COLO829 (cell line): Measurements from ENCODE around the gene ZNF518B.

Experiments used
- DNase-seq: peaks from one replicate; pipeline ENCODE4 v3.0.0; 2012; ENCODE audit warnings: low spot score

Gene ZNF518B, protein sequence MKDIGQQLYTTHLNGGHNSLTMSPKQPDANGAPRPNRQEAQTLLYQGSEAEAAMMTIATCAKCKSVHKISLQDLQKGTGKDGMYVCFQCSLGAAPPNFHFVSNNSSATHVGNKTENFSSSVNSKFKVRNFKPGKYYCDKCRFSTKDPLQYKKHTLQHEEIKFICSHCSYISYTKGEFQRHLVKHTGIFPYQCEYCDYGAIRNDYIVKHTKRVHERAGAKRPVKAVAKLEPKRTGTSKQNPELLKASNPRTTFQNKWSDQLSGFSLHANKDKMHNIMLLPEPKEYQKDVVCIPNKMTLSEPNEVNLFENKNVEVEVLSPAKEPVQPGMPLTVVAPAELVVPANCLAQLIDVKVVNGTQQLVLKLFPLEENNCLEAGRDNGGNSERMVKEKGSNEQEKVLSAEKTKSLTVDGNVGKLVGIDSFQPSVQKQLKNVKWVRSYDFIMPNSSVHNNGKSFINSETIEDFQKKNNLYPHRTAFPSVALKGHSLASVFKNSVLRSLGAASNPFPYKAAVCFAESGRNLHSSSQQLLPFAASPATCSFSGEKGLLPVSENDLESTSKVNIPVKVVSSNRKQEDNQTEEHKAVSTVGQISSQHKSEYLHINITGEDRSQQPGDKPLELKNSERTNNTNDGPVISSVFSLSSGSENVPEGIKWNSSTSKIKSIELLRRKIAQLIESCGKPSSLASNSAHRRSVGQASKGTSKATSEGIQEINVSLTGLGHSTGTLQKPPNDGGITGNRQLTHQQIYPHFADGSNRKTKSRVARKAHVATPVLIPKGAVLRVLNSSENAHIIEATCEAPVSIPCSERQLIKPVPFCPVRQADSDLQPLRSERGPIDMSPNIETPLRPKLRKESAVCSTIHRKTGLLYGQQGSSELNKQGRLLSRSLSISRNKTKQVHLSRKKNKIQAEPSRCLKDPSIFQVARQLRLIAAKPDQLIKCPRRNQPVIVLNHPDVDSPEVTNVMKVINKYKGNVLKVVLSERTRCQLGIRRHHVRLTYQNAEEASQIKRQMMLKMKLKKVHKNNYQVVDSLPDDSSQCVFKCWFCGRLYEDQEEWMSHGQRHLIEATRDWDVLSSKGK

DNA sequence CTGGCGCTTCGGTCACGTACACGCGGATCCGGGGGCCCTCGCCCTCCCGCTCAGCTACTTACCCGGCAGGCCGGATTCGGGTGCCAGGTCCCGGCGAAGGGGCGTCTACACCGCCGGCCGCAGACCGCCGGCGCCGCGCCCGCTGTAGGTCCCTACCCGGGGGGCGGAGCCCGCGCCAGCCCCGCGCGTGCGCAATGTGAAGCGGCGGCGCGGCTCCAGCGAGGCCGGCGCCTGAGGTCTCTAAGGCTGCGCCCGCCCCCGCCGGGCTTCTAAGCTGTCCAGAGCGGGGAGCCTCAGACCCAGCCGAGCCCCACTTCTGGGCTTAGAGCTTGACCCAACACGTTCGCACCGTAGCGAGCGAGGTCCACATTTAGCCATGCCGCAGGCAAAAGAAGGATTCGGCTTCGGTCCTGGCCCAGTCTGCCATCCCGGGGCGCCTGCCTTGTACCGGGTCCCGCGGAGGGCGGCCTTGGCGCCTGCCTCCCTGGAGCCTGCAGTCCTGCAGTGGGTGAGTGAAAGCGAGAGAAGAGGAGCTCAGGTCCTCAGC lies at the start of gene ZNF518B:
TSS of gene ZNF518B (minus strand) at position 172 of the 547 bp plus-strand sequence. CDS start 11,098 bp downstream, outside the sequence.
- DNase-seq: peak; percentile 34

DNA sequence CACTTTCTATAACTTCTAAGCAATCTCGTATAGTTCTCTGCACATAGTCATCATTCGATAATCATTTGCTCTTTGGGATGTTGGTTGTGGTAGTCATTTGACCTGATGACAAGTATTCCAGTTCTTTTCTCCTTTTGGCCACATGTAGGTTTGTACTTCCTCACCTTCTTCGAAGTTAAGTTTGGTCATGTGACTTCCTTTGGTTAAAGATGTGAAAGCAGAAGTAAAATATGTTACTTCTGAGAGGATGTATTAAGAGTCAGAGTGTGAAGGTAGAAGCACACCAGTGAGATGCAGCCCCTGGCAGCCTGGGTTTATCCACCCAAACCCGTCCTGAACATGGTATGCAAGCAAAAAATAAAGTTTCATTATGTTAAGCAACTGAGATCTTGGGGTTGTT lies 48.9 kb upstream of the ZNF518B start:
- no peak for DNase-seq

DNA sequence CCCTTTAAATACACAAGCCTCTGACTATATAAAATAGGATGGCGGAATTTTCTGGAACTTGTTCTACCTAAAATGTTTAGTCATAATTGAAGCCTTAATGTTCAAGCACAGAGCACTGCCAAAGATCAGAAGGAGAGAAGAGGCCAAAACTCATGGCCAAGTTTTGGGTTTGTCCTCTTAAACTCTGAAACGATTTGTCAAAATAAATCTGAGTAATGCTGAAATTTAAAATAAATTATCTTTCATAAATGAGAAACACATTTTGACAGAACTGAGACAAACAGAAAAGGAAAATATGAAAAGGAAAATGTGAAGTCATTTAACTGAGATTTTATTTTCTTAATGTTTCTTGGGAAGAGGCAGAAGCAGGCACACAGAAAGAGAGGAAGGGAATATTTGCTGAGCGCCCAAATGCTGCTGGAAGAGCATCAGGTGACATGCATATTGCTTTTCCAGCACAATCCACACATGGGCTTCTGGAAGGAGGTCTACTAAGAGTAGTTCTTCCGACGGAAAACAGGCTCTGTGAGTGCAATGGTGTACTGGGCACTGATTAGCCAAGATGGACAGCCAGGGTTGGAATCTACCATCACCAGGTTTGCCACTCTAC lies 47.4 kb upstream of the ZNF518B start:
- no peak for DNase-seq

DNA sequence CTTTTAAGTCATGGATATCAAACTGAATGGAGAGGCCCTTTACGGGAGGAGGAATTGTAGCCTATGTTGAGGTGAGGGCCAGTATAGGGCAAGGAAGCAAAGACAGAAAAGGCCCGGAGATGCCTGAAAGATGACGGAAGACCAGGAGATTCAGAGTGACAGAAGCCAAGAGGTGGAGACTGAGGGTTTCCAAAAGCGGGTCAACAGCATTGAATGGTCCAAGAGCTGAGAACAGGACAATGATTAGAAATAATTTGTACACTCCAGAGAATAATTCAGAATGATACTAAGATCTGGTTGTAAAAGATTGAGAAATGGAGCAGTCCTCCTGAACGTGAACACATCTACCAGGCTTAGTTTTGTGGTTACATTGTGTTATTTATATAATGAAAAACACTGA lies 45.5 kb upstream of the ZNF518B start:
- no peak for DNase-seq

DNA sequence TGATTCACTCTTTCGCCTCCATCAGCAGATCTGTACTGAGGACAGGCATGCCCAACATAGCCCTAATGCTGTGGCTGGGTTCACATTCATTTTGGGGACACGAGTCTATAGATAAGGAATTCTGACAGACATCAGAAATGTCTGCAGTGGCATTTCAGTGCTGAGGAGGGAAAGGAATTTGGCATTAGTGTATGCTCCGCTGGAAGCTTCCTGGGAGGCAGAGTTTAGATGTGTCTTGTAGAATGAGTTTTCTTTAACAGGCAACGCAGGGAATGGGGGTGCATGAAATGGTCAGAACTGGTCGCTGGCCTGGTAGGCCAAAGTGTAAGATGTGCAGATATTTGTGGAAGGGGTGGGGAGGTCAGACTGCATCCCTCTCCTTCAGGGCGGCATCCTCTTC lies 43.5 kb upstream of the ZNF518B start:
- no peak for DNase-seq

DNA sequence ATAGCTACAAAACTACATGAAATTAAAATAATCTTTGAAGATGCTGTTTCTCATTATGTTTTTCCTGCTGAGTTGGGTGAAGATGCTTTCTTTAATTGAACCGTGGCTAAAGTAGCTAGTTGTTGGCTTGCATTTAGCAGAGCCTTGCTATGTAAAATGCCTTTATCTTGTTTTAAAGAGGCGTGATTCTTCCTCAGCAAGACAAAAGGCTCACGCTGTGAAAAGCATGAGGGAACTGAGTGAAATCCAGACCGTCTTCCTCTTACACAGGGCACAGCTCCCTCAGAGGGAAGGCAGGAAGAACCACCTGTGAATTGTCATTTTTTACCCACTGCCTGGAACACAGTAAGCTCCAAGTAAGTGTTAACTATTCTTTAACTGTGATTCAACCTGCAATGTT lies 39.0 kb upstream of the ZNF518B start:
- DNase-seq: no peak

DNA sequence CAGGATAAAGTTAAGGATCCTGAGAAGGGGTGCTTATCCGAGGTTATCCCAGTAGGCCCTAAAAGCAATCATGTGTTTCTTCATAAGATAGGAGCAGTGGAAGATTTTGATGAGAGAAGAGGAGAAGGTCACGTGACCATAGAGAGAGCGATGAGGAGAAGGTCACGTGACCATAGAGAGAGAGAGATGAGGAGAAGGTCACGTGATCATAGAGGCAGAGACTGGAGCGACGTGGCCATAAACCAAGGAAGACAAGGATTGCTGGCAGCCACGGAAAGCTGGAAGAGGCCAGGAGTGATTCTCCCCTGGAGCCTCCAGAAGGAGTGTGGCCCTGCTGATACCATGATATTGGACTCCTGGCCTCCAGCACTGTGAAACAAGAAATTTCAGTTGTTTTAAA lies 38.4 kb upstream of the ZNF518B start:
- DNase-seq: no peak

DNA sequence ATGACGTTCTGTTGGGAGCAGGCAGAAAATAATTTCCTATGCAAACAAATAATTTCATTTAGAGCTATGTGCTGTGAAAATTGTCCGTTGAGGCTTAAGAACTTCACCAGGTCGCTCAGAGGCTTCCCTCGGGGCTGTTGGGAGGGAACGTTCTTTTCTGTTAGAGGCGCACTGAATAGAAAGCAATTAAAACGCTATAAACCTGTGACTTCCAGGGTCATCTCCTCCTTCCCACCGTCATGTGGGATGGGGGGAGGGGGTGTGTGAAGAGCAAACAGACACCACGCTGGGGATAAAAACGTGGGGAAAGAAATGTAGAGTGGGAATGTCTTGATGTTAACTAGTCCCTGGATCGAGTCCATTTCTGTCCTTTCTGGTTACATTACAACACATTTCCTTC lies 35.2 kb upstream of the ZNF518B start:
- no peak for DNase-seq

DNA sequence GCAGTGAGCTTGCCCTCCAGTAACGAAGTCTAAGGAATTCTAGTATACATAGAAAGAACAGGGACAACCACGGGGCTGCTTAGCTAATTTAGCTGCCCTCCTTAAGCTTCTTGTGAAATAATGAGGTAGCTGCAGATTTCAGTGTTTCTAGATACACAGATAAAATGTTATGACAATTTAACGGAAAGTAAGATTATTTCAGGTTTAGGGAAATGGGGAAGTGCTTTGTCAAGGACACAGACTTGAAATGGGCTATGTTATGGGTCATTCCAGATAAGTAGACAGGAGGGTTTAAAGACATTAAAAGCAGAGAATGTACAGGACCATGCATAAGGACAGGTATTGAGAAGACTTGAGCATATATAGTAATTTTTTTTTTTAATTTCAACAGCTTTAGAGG lies 34.2 kb upstream of the ZNF518B start:
- DNase-seq: no peak

DNA sequence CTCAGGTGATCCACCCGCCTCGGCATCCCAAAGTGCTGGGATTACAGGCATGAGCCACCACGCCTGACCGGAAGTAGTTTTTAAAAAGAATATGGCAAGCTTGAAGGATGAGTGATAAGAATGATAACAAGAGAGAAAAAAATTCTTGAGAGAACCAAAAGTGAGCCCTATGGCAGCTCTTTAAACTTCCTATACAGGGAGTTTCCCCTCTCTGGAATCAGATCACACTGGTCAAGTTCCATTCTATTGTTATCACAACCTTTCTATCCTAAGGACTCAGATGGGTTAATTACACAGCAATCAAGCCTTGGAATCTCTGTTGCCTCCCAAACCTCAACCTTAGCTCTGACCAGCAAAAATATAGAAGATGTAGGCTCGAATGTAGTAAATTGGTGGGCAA lies 33.8 kb upstream of the ZNF518B start:
- no peak for DNase-seq

DNA sequence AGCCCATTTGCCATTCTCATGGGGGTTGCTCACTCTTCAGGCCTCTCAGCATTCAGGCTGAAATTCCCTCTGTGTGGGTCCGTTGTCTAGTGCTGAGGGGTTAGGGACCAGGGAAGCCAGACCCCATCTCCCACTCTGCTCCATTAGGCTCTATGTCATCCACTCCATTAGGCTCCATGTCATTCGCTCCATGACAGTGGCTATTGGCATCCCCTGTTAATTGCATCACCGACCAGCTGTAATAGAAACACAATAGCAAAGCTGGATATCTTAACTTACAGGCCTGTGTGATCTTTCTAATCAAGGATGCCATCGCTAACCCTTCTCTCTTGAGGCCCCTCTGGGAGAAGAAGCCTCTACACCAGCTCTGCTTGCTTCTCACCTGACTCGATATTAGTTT lies 25.7 kb upstream of the ZNF518B start:
- no peak for DNase-seq

DNA sequence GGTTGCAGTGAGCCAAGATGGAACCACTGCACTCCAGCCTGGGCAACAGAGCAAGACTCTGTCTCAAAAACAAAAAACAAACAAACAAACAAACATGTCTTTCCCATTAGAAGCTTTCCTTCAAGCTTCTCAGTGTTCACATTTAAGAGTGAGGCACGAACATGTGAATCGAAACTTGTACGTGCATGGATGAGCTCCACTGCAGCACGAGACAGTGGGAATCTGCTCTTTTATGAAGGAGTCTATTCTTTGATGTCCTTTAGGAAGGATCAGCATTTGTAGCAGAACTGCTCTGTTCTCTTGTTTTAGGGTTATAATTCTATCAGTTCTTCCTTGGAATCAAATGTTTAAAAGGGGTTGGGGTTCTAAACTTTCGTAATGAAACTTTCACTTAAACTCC lies 23.4 kb upstream of the ZNF518B start:
- no peak for DNase-seq

DNA sequence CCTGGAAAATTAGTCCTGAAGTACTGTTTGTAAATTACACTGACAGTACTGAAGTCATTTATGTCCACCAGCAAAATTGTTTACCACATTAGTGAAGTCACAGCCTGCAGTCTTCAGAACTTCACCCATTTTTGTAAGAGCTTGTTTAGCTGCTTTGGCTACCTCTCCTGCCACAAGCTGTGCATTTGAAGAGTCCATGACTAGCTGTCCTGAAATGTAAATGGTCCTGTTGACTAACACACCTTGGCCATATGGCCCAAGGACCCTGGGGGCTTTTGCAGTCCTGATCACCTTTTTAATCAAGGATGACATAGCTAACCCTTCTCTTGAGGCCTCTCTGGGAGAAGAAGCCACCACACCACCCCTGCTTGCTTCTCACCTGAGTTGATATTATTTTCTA lies 21.4 kb upstream of the ZNF518B start:
- DNase-seq: no peak

DNA sequence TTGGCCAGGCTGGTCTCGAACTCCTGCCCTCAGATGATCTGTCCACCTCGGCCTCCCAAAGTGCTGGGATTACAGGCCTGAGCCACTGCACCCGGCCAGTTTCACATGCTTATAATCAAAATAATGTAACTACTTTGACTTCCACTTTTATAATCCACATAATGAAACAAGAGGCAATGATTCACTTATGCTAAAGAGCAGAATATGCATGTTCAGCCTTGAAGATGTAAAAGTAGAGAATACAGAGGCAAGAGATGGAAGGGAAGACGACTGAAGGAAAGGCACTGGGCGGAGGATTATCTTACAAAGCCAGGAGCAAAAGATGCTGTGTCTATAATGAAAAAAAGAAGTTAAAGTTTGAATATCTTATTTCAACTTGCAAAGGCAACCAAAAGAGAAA lies 13.3 kb upstream of the ZNF518B start:
- DNase-seq: no peak

DNA sequence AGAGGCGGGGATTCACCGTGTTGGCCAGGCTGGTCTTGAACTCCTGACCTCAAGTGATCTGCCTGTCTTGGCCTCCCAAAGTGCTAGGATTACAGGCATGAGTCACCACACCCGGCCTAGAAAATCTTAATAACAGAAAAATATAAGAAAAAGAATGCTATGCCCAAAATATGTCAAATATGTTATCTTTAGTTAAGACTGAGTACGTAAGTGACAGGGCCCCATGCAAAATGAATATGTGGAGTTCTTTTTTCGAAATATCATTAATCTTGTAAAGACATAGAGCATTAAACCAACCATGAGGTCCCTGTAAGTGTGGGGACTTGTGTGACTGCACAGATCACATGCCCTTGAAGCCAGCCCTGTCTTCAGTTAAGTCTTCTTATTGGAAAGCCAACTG lies 8.9 kb upstream of the ZNF518B start:
- DNase-seq: no peak

DNA sequence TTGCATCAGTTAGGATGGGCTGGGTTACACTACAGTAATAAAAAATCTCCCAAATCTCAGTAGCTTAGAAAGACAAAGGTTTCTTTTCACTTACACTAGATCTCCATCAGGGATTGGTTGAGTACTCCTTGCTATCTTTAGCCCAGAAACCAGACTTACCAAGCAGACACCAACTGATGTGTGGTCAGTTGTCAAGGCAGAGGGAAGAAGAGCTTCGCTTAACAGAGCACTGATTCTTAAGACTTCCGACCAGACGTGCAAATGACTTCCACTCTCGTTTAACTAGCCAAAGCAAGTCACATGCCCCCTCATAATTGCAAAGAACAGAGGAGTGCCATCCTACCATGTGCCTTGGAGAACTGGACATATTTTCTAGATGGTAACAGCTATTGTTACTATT lies 5.7 kb upstream of the ZNF518B start:
- DNase-seq: peak; percentile 21

DNA sequence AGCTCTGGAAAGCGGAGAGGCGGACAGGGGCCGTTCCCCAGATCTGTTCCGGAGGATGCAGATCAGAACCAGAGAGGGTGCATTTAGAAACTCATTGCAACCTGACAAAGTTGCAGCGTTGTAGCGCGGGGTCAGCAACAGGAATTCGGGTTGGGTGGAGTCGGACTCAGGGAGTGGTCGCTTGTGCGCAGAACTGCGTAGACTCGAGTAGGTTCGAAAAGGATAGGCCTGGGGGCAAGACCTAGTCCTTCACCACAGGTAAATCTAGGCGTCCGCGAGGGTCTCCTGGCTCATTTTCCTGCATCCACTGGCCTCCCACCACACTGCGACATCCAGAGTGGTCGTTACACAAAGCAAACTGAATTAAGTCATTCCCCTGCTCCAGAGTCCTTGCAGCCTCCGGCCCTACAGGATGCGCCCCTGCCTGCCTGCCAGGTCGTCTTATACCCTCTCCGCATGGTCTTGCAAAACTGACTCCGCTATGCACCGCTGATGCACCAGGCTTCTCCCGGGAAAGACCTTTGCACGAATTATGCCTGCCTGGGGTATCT lies 4.7 kb upstream of the ZNF518B start:
- no peak for DNase-seq

DNA sequence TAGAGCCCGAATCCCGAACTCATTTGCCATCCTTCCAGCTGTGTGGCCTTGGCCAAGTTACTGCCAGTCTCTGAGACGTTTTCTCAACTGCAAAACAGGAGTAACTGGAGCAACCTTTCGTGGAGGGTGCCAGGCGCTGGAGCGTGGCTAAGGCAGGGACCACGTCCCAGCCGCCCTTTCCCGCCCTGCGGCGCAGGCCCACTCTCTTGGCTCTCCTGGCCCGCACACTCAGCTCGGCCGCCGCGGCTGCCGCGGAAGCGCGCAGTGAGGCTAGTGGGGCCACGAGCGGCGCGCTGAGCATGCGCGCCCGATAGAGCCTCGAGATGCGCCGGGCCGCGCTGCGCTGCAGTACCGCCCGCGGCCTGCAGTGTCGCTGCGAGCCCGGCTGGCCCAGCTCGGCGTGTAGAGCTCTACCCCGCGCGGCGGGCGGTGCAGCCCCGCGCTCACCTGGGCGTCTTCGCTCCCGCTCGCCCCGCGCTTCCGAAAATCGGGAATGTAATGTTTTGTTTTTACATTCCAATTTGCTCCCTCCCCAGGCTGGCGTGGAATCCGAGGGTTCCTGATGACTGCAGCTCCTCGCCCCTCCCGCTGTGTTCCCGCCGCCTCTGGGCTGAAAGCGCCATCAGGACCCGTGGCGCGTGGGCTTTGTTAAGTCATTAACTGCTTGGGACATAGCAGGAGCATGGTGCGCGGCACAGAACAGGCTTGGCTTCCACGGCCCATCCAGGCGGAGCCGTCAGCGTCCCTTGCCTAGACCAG lies 4.0 kb upstream of the ZNF518B start:
- peak; percentile 13 for DNase-seq

DNA sequence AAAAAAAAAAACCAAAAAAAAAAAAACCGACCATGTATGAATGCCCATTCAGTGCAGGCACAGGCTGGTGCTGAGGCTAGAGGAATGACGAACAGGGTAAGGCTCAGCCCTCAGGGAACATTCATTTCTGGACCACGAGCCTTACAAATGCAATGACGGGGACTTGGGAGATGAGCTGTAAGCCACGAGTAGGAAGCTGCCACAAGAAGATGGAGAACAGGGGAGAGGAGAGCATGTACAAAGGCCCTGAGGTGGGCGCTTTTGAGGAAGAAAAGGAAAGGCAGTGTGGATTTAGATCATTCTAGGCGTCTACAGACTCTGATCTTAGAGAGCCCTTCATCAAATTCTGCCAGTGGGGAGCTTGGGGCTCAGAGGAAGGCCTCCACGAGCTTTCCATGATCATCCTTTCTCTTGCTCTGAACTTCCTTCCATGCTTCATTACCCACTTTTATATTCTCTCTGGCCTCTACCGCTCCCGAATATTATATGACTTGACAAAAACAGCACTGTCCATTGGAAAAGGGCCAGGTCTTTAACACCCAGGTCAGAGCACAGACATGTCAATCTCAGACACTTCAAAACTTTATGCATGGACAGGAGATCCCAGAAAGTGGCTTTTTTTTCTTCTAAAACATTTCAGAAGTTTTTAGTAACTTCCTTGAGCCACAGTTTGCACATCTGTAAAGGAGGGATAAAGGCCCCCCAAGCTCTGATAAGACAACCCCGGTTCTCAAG lies 3.3 kb upstream of the ZNF518B start:
- no peak for DNase-seq

DNA sequence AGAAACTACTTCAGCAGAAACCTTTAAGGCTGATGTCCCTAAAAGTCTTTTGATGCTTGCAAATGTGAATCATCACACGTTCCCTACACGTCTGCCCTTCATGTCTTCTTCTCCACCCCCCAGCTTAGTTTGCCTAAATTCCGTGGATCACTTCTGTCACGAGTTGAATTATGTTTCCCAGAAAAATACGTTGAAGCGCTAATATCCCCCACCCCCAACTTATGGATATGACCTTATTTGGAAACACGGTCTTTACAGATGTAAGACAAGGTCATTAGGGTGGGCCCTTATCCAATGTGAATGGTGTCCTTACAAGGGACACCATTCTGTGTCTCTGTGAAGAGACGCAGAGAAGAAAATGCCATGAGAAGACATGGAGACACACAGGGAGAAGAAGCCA lies 2.1 kb upstream of the ZNF518B start:
- DNase-seq: no peak
